Erythroblast (primary cell): Measurements from ENCODE around the gene SV2B.

ENCODE experiments used
- GATA1 ChIP-seq: IDR thresholded peaks from 2 replicates; pipeline ENCODE4 v1.6.1; 2011; ENCODE audit warnings: low read depth, mild to moderate bottlenecking, control low read depth, low read length, moderate library complexity
- POLR2A ChIP-seq: IDR thresholded peaks from 2 replicates; pipeline ENCODE4 v1.6.1; 2011; ENCODE audit warnings: mild to moderate bottlenecking, low read length

DNA sequence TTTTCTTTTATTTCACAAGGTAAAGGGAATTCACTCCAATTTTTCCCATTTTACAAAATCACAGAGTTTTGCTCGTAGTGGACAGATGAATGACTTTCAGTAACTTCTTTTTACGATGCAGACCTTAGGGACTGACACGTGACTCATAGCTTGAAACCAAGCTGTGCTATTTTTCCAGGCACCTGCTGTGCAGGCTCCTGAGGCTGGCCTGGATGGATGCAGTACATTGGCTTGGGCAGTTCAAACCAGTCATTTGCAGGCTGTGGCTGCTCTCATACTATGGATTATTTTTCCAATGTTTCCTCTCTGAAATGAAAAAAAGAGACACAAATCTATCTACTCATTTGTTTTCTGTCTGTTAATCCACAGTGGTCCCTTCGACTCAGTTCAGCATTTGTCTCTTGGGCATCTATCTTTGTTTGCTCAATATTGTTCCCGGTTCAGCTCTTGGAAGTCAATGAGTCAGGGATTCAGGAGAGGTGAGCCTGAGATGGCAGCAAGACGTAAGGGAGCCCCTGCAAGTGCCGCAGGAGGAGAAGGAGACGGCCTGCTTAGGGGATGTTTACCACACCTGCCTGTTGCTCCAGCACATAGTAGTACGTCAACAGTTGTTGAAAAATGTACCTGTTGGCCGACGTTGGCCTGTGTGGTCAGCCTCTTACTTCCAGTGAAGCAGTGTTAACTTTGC, 92.8 kb downstream of the SV2B start:
- TF ChIP-seq POLR2A (no peak), GATA1 (no peak)
